Measurements from ENCODE around the gene RIPPLY3. TPM values are rescaled to one million over a fixed set of nuclear protein-coding genes. Genes with fewer than 3 reads are reported as not detected.
"Not testable (repeated sequence)": the region's sequence is repeated elsewhere in the genome, so short reads cannot be mapped to it uniquely, and the experiment has no call there.

RIPPLY3 gene
- polyA plus RNA-seq, 1 donor (not counting 4 experiments of a cell fraction or from before 2014, with no cell fraction given): 0.05 TPM

DNA sequence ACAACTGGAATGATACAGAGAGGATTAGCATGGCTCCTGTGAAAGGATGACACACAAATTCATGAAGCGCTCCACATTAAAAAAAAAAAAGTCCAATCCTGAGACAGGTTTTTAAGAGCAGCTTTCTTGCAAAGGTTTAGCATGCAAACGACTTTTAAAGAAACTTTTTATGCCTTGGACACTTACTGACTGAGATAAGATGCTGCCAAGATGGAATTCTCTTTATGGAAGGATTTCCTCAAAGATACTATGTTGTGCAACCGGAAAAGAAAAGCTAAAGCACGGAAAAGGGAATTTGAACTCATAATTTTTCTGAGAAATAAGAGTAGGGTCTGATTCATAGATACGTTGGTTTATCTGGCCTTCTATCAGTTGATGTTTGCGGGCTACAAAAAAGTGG is 39.1 kb downstream of the RIPPLY3 start:
- H3K27me3 ChIP-seq (ENCODE audit: control insufficient read depth, extremely low read depth, insufficient read depth, low read length): no peaks in the 10 kb centered on the region
- H3K4me2 ChIP-seq (ENCODE audit: control insufficient read depth, extremely low read depth, insufficient read depth, low read depth, low read length): no peak overlapping the region
- H4K20me1 ChIP-seq (ENCODE audit: control insufficient read depth, extremely low read depth, insufficient read depth, low read length): no peaks in the 10 kb centered on the region
- DNase-seq (ENCODE audit: low read depth, low spot score) (no peak), FAIRE-seq (no peak)
- no peak overlapping the region for H2AFZ ChIP-seq (ENCODE audit: control insufficient read depth, low read length)
- H3K79me2 ChIP-seq (ENCODE audit: control insufficient read depth, insufficient read depth, low read length): no peaks in the 10 kb centered on the region
- no peak overlapping the region for H3K27ac ChIP-seq (ENCODE audit: control insufficient read depth, insufficient read depth, low read length)
- no peaks in the 10 kb centered on the region for H3K36me3 ChIP-seq (ENCODE audit: control insufficient read depth in 2 of 2, extremely low read depth in 1 of 2, insufficient read depth in 2 of 2, low read length in 2 of 2)
- H3K9me1 ChIP-seq (ENCODE audit: control insufficient read depth, extremely low read depth, insufficient read depth, low read length): no peaks in the 10 kb centered on the region
- no peak for TF ChIP-seq CTCF (optimal IDR thresholded peaks at IDR 0.05 in 1 of 3, IDR thresholded peaks at IDR 0.05 in 1 of 3, conservative IDR thresholded peaks at IDR 0.05 in 1 of 3; ENCODE audit: extremely low read depth in 1 of 3, insufficient read depth in 2 of 3, low read length in 3 of 3)
- TF ChIP-seq EZH2 (IDR thresholded peaks at IDR 0.05; ENCODE audit: low read length): no peak
- H3K9ac ChIP-seq (ENCODE audit: control insufficient read depth, extremely low read depth, insufficient read depth, low read length): no peak overlapping the region
- no peaks in the 10 kb centered on the region for H3K9me3 ChIP-seq (ENCODE audit: control insufficient read depth, low read depth, low read length)
- H3K4me3 ChIP-seq (ENCODE audit: control insufficient read depth in 2 of 3, extremely low read depth in 1 of 3, insufficient read depth in 2 of 3, low read depth in 1 of 3, low read length in 3 of 3): no peak overlapping the region
- dilution Hi-C loops (cut with MboI; ENCODE audit: extremely low pct_ligation_motif_present, low sequenced_read_pairs): no loop called here
- H3K4me1 ChIP-seq (ENCODE audit: control insufficient read depth, extremely low read depth, insufficient read depth, low read length): peaks cover 7% of the 10 kb centered on the region

DNA sequence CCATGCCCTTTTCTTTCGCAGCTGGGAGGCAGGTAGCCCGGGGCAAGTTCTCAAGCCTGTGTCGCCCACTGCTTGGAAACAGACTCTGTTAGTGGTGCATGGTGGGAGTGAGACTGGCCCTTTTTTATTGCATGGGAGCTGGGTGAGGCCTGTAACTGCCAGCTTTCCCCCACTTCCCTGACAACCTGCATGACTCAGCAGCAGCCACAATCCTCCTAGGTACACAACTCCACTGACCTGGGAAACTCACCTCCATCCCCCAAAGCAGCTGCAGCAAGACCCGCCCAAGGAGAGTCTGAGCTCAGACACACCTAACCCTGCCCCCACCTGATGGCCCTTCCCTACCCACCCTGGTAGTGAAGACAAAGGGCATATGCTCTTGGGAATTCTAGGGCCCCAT is 40.6 kb downstream of the RIPPLY3 start:
- Histone ChIP-seq H3K9me3 (ENCODE audit: control insufficient read depth, low read depth, low read length) (no peaks in the 10 kb centered on the region), H3K27me3 (ENCODE audit: control insufficient read depth, extremely low read depth, insufficient read depth, low read length) (no peaks in the 10 kb centered on the region), H3K4me1 (ENCODE audit: control insufficient read depth, extremely low read depth, insufficient read depth, low read length) (peaks cover 7% of the 10 kb centered on the region), H3K79me2 (ENCODE audit: control insufficient read depth, insufficient read depth, low read length) (no peaks in the 10 kb centered on the region), H3K9me1 (ENCODE audit: control insufficient read depth, extremely low read depth, insufficient read depth, low read length) (no peaks in the 10 kb centered on the region), H2AFZ (ENCODE audit: control insufficient read depth, low read length) (peak overlapping the region; percentile 84), H3K9ac (ENCODE audit: control insufficient read depth, extremely low read depth, insufficient read depth, low read length) (peak overlapping the region; percentile 28), H3K27ac (ENCODE audit: control insufficient read depth, insufficient read depth, low read length) (peak overlapping the region; percentile 26), H3K4me3 (ENCODE audit: control insufficient read depth in 2 of 3, extremely low read depth in 1 of 3, insufficient read depth in 2 of 3, low read depth in 1 of 3, low read length in 3 of 3) (no peak overlapping the region), H3K4me2 (ENCODE audit: control insufficient read depth, extremely low read depth, insufficient read depth, low read depth, low read length) (peak overlapping the region; percentile 41), H3K36me3 (ENCODE audit: control insufficient read depth in 2 of 2, extremely low read depth in 1 of 2, insufficient read depth in 2 of 2, low read length in 2 of 2) (no peaks in the 10 kb centered on the region), H4K20me1 (ENCODE audit: control insufficient read depth, extremely low read depth, insufficient read depth, low read length) (no peaks in the 10 kb centered on the region)
- TF ChIP-seq CTCF (optimal IDR thresholded peaks at IDR 0.05 in 1 of 3, IDR thresholded peaks at IDR 0.05 in 1 of 3, conservative IDR thresholded peaks at IDR 0.05 in 1 of 3; ENCODE audit: extremely low read depth in 1 of 3, insufficient read depth in 2 of 3, low read length in 3 of 3): no peak
- no peak for TF ChIP-seq EZH2 (IDR thresholded peaks at IDR 0.05; ENCODE audit: low read length)
- dilution Hi-C loops (cut with MboI; ENCODE audit: extremely low pct_ligation_motif_present, low sequenced_read_pairs): no loop called here
- DNase-seq (ENCODE audit: low read depth, low spot score) (peak; percentile 19), FAIRE-seq (no peak)

DNA sequence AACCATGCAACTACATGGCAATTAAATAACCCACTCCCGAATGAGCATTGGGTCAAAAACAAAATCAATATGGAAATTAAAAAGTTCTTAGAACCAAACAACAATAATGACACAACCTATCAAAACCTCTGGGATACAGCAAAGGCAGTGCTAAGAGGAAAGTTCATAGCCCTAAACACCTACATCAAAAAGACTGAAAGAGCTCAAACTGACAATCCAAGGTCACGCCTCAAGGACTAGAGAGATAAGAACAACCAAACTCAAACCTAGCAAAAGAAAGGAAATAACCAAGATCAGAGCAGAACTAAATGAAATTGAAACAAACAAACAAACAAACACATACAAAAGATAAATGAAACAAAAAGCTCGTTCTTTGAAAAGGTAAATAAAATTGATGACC is 43.2 kb downstream of the RIPPLY3 start:
- H2AFZ ChIP-seq (ENCODE audit: control insufficient read depth, low read length); H3K27me3 ChIP-seq (ENCODE audit: control insufficient read depth, extremely low read depth, insufficient read depth, low read length); FAIRE-seq; H4K20me1 ChIP-seq (ENCODE audit: control insufficient read depth, extremely low read depth, insufficient read depth, low read length); H3K4me3 ChIP-seq (ENCODE audit: control insufficient read depth in 2 of 3, extremely low read depth in 1 of 3, insufficient read depth in 2 of 3, low read depth in 1 of 3, low read length in 3 of 3); H3K9me3 ChIP-seq (ENCODE audit: control insufficient read depth, low read depth, low read length); H3K9ac ChIP-seq (ENCODE audit: control insufficient read depth, extremely low read depth, insufficient read depth, low read length); H3K27ac ChIP-seq (ENCODE audit: control insufficient read depth, insufficient read depth, low read length); dilution Hi-C loops (cut with MboI; ENCODE audit: extremely low pct_ligation_motif_present, low sequenced_read_pairs); DNase-seq (ENCODE audit: low read depth, low spot score); H3K79me2 ChIP-seq (ENCODE audit: control insufficient read depth, insufficient read depth, low read length); H3K36me3 ChIP-seq (ENCODE audit: control insufficient read depth in 2 of 2, extremely low read depth in 1 of 2, insufficient read depth in 2 of 2, low read length in 2 of 2); H3K4me1 ChIP-seq (ENCODE audit: control insufficient read depth, extremely low read depth, insufficient read depth, low read length); H3K4me2 ChIP-seq (ENCODE audit: control insufficient read depth, extremely low read depth, insufficient read depth, low read depth, low read length); H3K9me1 ChIP-seq (ENCODE audit: control insufficient read depth, extremely low read depth, insufficient read depth, low read length): not testable (repeated sequence)

All from keratinocyte (primary cell).